HepG2 (cell line): ENCODE measurements around the gene SLC12A9. TPM values are rescaled to one million over a fixed set of nuclear protein-coding genes. Genes with fewer than 3 reads are reported as not detected.

Experiments
- ATAC-seq: fragments of 200-7000 bp; cut with Tn5 transposase; 3 replicates; pipeline ENCODE4 v1.9.1; 2020; ENCODE audit warnings: mild to moderate bottlenecking, moderate library complexity
- BruUV-seq: library from RNA; stranded (reverse); fragments of 400-500 nt; replicated peaks from 2 replicates; lab custom pipeline; 2021; lab: Mats Ljungman, UMichigan
- CTCF ChIA-PET: fragments of 300-600 bp; formaldehyde crosslinking; extraction: SDS; loops from one replicate; lab custom pipeline; 2021; ENCODE audit warnings: low total read pairs, inconsistent platforms, low intra/inter-chr PET ratio; lab: Yijun Ruan, JAX
- POLR2A ChIA-PET: fragments of 350-600 bp; sonication (Branson Sonifier 250); formaldehyde crosslinking; loops from one replicate; lab custom pipeline; 2020; ENCODE audit warnings: antibody characterized with exemption, inconsistent platforms; lab: Yijun Ruan, JAX
- DNase-seq: peaks from one replicate; pipeline ENCODE4 v3.0.0-alpha.2; 2015; ENCODE audit warnings: low spot score
- FAIRE-seq: peaks from 3 replicates; lab custom pipeline; 2011; peaks lifted over from hg19 to GRCh38; lab: Jason Lieb, UNC
- H2AFZ ChIP-seq: one replicate; pipeline ENCODE4 v1.6.1; 2011; ENCODE audit warnings: low read length, inconsistent platforms
- H3K27ac ChIP-seq: fragments of 300-600 bp; 3 replicates; pipeline ENCODE4 v1.8.0; 2011; ENCODE audit warnings: mixed run types, mild to moderate bottlenecking, mixed read lengths, low read length, inconsistent platforms; ENCODE audit not compliant: insufficient read depth; ENCODE audit errors: extremely low read length
- H3K27me3 ChIP-seq, 2 experiments: fragments of 200-600 bp in 1 of 2; 2 replicates in 1 of 2; 3 replicates in 1 of 2; pipeline versions ENCODE4 v1.6.0 to v1.8.0; 2011; ENCODE audit warnings: low read length in 2 of 2, mild to moderate bottlenecking in 2 of 2, moderate library complexity in 2 of 2, inconsistent platforms in 1 of 2; ENCODE audit not compliant: insufficient read depth in 2 of 2, control insufficient read depth in 1 of 2
- H3K36me3 ChIP-seq, 2 experiments: fragments of 200-600 bp in 1 of 2; replicated peaks in 1 of 2; 2 replicates in 1 of 2; 3 replicates in 1 of 2; pipeline versions ENCODE4 v1.5.1 to v1.8.0; 2011; ENCODE audit warnings: low read length in 2 of 2, inconsistent platforms in 1 of 2; ENCODE audit not compliant: insufficient read depth in 2 of 2, control insufficient read depth in 1 of 2
- H3K4me1 ChIP-seq: 2 replicates; pipeline ENCODE4 v1.5.1; 2012; ENCODE audit warnings: low read length, inconsistent platforms; ENCODE audit not compliant: insufficient read depth
- H3K4me2 ChIP-seq: 2 replicates; pipeline ENCODE4 v1.6.0; 2011; ENCODE audit warnings: low read depth, low read length, inconsistent platforms
- H3K4me3 ChIP-seq, 3 experiments: fragments of 200-600 bp in 1 of 3; sonication (generic), shearing (Covaris generic) in 1 of 3; replicated peaks in 1 of 3; 2 replicates each; pipeline ENCODE4 v1.5.1; 2011 to 2016; ENCODE audit warnings: low read length in 3 of 3, inconsistent platforms in 2 of 3, low read depth in 2 of 3, mild to moderate bottlenecking in 2 of 3, control low read depth in 1 of 3, mixed read lengths in 1 of 3; ENCODE audit not compliant: insufficient read depth in 1 of 3
- H3K79me2 ChIP-seq: one replicate; pipeline ENCODE4 v1.6.1; 2011; ENCODE audit warnings: low read length, inconsistent platforms; ENCODE audit not compliant: insufficient read depth
- H3K9ac ChIP-seq: 2 replicates; pipeline ENCODE4 v1.6.0; 2011; ENCODE audit warnings: mild to moderate bottlenecking, low read depth, low read length, inconsistent platforms; ENCODE audit not compliant: insufficient read depth
- H3K9me3 ChIP-seq: 2 replicates; pipeline ENCODE4 v1.5.1; 2012; ENCODE audit warnings: mild to moderate bottlenecking, low read length
- H4K20me1 ChIP-seq: 2 replicates; pipeline ENCODE4 v1.6.0; 2011; ENCODE audit warnings: inconsistent platforms, mild to moderate bottlenecking, low read length, moderate library complexity; ENCODE audit not compliant: insufficient read depth
- AGO2 ChIP-seq: fragments of 200-400 bp; formaldehyde crosslinking; optimal IDR thresholded peaks from 2 replicates; pipeline ENCODE3; 2017; ENCODE audit warnings: mild to moderate bottlenecking, low read depth, low read length, moderate library complexity
- SMC3 ChIP-seq: IDR thresholded peaks from 2 replicates; pipeline ENCODE4 v1.6.1; 2011; ENCODE audit warnings: low read length, improper control_type of control experiment
- ZC3H13 ChIP-seq: sonication (generic); formaldehyde crosslinking; IDR thresholded peaks from 2 replicates; pipeline ENCODE4 v1.8.1; 2023; ENCODE audit warnings: mild to moderate bottlenecking, missing genetic modification reagents, moderate library complexity
- WGBS: methylation state at CpG from one replicate; pipeline ENCODE4 v1.1.6; 2017; ENCODE audit warnings: low lambda C conversion rate; 5-methylcytosine and 5-hydroxymethylcytosine counted together
- in situ Hi-C: cut with HindIII; loops from 2 replicates; pipeline ENCODE4 v1.10.0; 2017; ENCODE audit warnings: low pct_unique_long_range_greater_than_20kb; ENCODE audit not compliant: extremely low pct_ligation_motif_present
- intact Hi-C: fragments of 100-400 bp; cut with micrococcal nuclease; formaldehyde crosslinking; loops from one replicate; pipeline ENCODE4 v1.10.0; 2022; ENCODE audit not compliant: unreplicated experiment
- polyA plus RNA-seq, 8 experiments: library from polyadenylated mRNA; depleted of rRNA in 3 of 8; stranded (reverse) in 7 of 8; unstranded in 1 of 8; fragments of >200 nt; fragmentation: Illumina TruSeq in 4 of 8; extraction: Trizol in 4 of 8; gene quantifications; 2 replicates each; pipeline versions ENCODE4 v1.2.1 to v1.2.3, GENCODE V29; 2011 to 2016; ENCODE audit warnings: low read depth in 4 of 8, missing spikeins in 1 of 8, mixed read lengths in 1 of 8; ENCODE audit not compliant: insufficient read depth in 1 of 8
- total RNA-seq, 5 experiments: library from RNA; depleted of rRNA; stranded (reverse); fragments of >200 nt; fragmentation: Illumina TruSeq; extraction: Trizol; gene quantifications; 2 replicates each; pipeline ENCODE4 v1.2.3, GENCODE V29; 2016; ENCODE audit warnings: low read depth in 1 of 5
- TF ChIP-seq, protein P1 (sequence below): sonication (generic); formaldehyde crosslinking; IDR thresholded peaks from 2 replicates; pipeline ENCODE4 v1.4.0; 2020; ENCODE audit warnings: missing genetic modification reagents, mild to moderate bottlenecking, borderline replicate concordance

SLC12A9 gene
- total and polyA plus RNA-seq, 2 of the 13 experiments (the other 11 are each of a cell fraction or from before 2014, with no cell fraction given): 8.7 to 16.6 TPM

DNA sequence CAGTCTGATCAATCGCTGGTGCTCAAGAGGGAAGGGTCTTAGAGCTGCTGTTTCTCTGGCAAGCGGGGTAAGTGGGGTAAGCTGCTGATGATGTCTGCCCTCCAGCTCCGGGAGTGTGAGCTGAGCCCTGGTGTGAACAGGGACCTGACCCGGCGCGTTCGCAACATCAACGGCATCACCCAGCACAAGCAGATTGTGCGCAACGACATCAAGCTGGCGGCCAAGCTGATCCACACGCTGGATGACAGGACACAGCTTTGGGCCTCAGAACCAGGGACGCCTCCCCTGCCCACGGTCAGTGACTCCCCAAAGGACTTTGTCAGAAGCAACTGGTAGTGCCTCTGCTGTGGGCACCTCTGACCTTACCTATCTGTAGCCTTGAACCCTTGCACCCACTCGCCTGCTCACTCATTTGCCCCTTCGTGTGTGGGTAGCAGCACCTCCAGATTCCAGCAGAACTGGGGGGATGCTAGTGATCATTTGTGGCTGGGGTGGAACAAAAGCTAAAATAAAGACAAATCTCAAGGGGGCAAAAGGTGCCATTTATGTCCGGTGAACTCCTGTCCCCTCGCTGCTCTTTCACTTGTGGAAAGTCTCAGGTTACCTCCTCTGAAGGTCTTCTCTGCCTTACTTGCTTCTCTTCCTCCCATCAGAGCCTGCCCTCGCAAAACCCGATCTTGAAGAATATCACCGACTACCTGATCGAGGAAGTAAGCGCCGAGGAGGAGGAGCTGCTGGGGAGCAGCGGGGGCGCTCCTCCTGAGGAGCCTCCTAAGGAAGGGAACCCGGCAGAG lies 33.8 kb downstream of the SLC12A9 start (continued):
- TF ChIP-seq, protein P1, sequence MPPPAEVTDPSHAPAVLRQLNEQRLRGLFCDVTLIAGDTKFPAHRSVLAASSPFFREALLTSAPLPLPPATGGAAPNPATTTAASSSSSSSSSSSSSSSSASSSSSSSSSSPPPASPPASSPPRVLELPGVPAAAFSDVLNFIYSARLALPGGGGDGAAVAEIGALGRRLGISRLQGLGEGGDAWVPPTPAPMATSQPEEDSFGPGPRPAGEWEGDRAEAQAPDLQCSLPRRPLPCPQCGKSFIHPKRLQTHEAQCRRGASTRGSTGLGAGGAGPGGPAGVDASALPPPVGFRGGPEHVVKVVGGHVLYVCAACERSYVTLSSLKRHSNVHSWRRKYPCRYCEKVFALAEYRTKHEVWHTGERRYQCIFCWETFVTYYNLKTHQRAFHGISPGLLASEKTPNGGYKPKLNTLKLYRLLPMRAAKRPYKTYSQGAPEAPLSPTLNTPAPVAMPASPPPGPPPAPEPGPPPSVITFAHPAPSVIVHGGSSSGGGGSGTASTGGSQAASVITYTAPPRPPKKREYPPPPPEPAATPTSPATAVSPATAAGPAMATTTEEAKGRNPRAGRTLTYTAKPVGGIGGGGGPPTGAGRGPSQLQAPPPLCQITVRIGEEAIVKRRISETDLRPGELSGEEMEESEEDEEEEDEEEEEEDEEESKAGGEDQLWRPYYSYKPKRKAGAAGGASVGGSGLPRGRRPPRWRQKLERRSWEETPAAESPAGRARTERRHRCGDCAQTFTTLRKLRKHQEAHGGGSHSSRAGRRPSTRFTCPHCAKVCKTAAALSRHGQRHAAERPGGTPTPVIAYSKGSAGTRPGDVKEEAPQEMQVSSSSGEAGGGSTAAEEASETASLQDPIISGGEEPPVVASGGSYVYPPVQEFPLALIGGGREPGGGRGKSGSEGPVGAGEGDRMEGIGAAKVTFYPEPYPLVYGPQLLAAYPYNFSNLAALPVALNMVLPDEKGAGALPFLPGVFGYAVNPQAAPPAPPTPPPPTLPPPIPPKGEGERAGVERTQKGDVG: no peak
- TF ChIP-seq AGO2: peak; percentile 24

DNA sequence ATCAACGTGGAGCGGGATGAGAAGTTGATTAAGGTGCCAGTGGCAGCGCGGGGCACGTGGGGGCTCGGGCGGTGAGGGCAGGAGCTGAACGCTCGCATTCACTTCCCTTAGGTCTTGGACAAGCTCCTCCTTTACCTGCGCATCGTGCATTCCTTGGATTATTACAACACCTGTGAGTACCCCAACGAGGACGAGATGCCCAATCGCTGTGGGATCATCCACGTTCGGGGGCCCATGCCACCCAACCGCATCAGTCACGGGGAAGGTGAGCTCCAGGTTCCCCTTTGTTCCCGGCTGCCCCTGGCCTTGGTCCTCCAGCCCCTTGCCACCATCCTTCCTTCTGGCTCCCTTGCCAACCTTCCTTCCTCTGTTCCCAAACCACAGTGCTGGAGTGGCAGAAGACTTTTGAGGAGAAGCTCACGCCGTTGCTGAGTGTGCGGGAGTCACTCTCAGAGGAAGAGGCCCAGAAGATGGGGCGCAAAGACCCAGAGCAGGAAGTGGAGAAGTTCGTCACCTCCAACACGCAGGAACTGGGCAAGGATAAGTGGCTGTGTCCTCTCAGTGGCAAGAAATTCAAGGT lies 34.5 kb downstream of the SLC12A9 start:
- H3K27ac ChIP-seq: no peak overlapping the region
- POLR2A ChIA-PET: interaction anchor here (0.8 to 6.0 kb wide), 2 partner anchors 11 to 17 kb away, joined by 3 to 141 read pairs; partner anchors contain the start of gene SRRT
- CTCF ChIA-PET: no interaction called here
- in situ Hi-C loops (loop anchor here (25.0 kb wide), 1 partner anchor 400 kb away; no protein-coding TSS in a partner anchor), intact Hi-C loops (no loop called here)
- no TSS peak for BruUV-seq
- no peaks in the 10 kb centered on the region for H3K27me3 ChIP-seq
- FAIRE-seq (no peak), ATAC-seq (no peak), DNase-seq (no peak)
- no peak overlapping the region for H3K4me3 ChIP-seq
- peaks cover 64% of the 10 kb centered on the region for H3K4me1 ChIP-seq
- no peaks in the 10 kb centered on the region for H4K20me1 ChIP-seq
- H3K4me2 ChIP-seq: no peak overlapping the region
- peak; percentile 55 for TF ChIP-seq ZC3H13 (CRISPR knock-in tag)
- TF ChIP-seq SMC3: no peak
- peak; percentile 75 for TF ChIP-seq AGO2
- H2AFZ ChIP-seq: no peak overlapping the region
- peaks cover 32 to 64% of the 10 kb centered on the region in 2 experiments for H3K36me3 ChIP-seq
- H3K9me3 ChIP-seq: no peaks in the 10 kb centered on the region
- no peak overlapping the region for H3K9ac ChIP-seq
- 98% methylated on average over 21 of the region's 25 CpGs for WGBS
- peaks cover 10% of the 10 kb centered on the region for H3K79me2 ChIP-seq
